Heart left ventricle (tissue), 13 donors: Measurements from ENCODE around the gene STUM.

Source experiments
- POLR2A ChIP-seq, 2 donors: fragments of 450-650 bp; IDR thresholded peaks; one replicate each; pipeline ENCODE4 v1.6.1; 2017; ENCODE audit warnings: antibody characterized with exemption in 2 of 2, mild to moderate bottlenecking in 2 of 2, moderate library complexity in 2 of 2
- TF ChIP-seq, protein P1 (sequence below), 12 donors: fragments of 200-600 bp; sonication (generic) in 4 of 12; IDR thresholded peaks; one replicate each; pipeline versions ENCODE4 v1.5.0 to v1.8.0; 2018 to 2022; ENCODE audit warnings: antibody characterized with exemption in 12 of 12, mild to moderate bottlenecking in 5 of 12
- donor health status: ischemic (EF 13 %, LVEDD 7.1; RV severe dilation, severe dysfunction).
- donor health status: DM: no; HTN: yes; CAD: no.
- donor health status: DM: no; HTN: no; CAD: no.
- donor health status: ischemic (EF 25% LVEDD 6.9; RV normal size, moderate dysfunction).
- donor health status: ischemic (EF 25% LVEDD 5.7; RV mildly dilated, moderate dysfunction).
- donor health status: ischemic (EF 35%, LVEDD 5.7; RV mildly dilated, moderate dysfunction).
- donor health status: nonischemic (EF 11% LVEDD 7.7; RV severe dilation, severe dysfunction).
- donor health status: DM: yes; HTN: yes; CAD: no.
- donor health status: PGD.
- donor health status: ischemic (EF 29% LVEDD 5.4; RV normal size, mild dysfunction).
- donor health status: nonischemic (EF 23%, LVEDD 6.1; RV moderate dilation, normal function).

GRCh38 chr1:226636847-226637096 lies 88.2 kb downstream of the STUM start:
- no peak for TF ChIP-seq POLR2A (IDR thresholded peaks at IDR 0.05)
- TF ChIP-seq, protein P1, sequence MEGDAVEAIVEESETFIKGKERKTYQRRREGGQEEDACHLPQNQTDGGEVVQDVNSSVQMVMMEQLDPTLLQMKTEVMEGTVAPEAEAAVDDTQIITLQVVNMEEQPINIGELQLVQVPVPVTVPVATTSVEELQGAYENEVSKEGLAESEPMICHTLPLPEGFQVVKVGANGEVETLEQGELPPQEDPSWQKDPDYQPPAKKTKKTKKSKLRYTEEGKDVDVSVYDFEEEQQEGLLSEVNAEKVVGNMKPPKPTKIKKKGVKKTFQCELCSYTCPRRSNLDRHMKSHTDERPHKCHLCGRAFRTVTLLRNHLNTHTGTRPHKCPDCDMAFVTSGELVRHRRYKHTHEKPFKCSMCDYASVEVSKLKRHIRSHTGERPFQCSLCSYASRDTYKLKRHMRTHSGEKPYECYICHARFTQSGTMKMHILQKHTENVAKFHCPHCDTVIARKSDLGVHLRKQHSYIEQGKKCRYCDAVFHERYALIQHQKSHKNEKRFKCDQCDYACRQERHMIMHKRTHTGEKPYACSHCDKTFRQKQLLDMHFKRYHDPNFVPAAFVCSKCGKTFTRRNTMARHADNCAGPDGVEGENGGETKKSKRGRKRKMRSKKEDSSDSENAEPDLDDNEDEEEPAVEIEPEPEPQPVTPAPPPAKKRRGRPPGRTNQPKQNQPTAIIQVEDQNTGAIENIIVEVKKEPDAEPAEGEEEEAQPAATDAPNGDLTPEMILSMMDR (IDR thresholded peaks at IDR 0.05), result no peak
